Adrenal gland (tissue), 12 donors: ENCODE results near the gene MAGEC3. TPM values are rescaled to one million over a fixed set of nuclear protein-coding genes. Genes with fewer than 3 reads are reported as not detected.

Experiments
- DNase-seq, 7 donors: peaks; one replicate each; pipeline ENCODE4 v3.0.0-alpha.2; 2019 to 2020
- H3K27ac ChIP-seq, 5 donors: fragments of 200-600 bp; sonication (generic) in 4 of 5; 1 replicate in 3 of 5; 2 replicates in 2 of 5; pipeline versions ENCODE4 v1.5.1 to v1.8.0; 2016 to 2020; ENCODE audit warnings: mild to moderate bottlenecking in 1 of 5
- H3K27me3 ChIP-seq: fragments of 200-600 bp; 2 replicates; pipeline ENCODE4 v1.8.0; 2021
- H3K36me3 ChIP-seq, 2 donors: fragments of 200-600 bp; replicated peaks in 1 of 2; 1 replicate in 1 of 2; 2 replicates in 1 of 2; pipeline versions ENCODE4 v1.5.1 to v1.8.0; 2018 to 2022
- H3K4me1 ChIP-seq, 2 donors: fragments of 200-600 bp; replicated peaks in 1 of 2; 1 replicate in 1 of 2; 2 replicates in 1 of 2; pipeline versions ENCODE4 v1.5.1 to v1.8.0; 2018 to 2021
- H3K4me3 ChIP-seq, 4 donors: fragments of 200-600 bp; sonication (generic) in 3 of 4; one replicate each; pipeline ENCODE4 v1.5.1; 2016 to 2018
- H3K9me3 ChIP-seq, 3 donors: fragments of 200-600 bp; sonication (generic) in 1 of 3; replicated peaks in 1 of 3; 1 replicate in 2 of 3; 2 replicates in 1 of 3; pipeline versions ENCODE4 v1.5.1 to v1.8.0; 2016 to 2021
- CTCF ChIP-seq, 6 experiments: fragments of 450-650 bp in 4 of 6; fragments of 200-600 bp in 2 of 6; sonication (generic) in 1 of 6; IDR thresholded peaks; 1 replicate in 5 of 6; 2 replicates in 1 of 6; pipeline versions ENCODE4 v1.5.1 to v1.8.0; 2016 to 2021; ENCODE audit warnings: antibody characterized with exemption in 6 of 6, mild to moderate bottlenecking in 2 of 6, moderate library complexity in 1 of 6
- POLR2A ChIP-seq, 2 donors: fragments of 450-650 bp; IDR thresholded peaks; one replicate each; pipeline ENCODE4 v1.6.1; 2017; ENCODE audit warnings: antibody characterized with exemption in 2 of 2, mild to moderate bottlenecking in 2 of 2, moderate library complexity in 1 of 2
- WGBS, 4 donors: extraction: QIAGEN DNeasy Blood & Tissue Kit in 2 of 4; methylation state at CpG; one replicate each; pipeline versions ENCODE4 v1.1.5 to v1.1.7; 2013 to 2017; 5-methylcytosine and 5-hydroxymethylcytosine counted together
- intact Hi-C, 2 donors: fragments of 100-400 bp; cut with DNase I; formaldehyde crosslinking; loops; one replicate each; pipeline versions ENCODE4 v1.14.1 to v1.15.0; 2022 to 2023
- polyA plus RNA-seq, 3 donors: library from polyadenylated mRNA; stranded (reverse); fragments of 200-250 nt in 2 of 3; fragments of 350-450 nt in 1 of 3; fragmentation: Illumina TruSeq in 1 of 3; extraction: RNeasy Lipid Tissue Mini Kit (QIAGEN cat#74804) in 1 of 3; gene quantifications; one replicate each; pipeline ENCODE4 v1.2.3, GENCODE V29; 2013 to 2014
- total RNA-seq, 9 donors: library from RNA; depleted of rRNA in 4 of 9; stranded (reverse); fragments of >200 nt in 4 of 9; fragments of 120-200 nt in 1 of 9; fragmentation: NEBNext Ultra II Directional in 1 of 9; extraction: Animal tissue kit (Norgen Biotek cat#: 25700) in 1 of 9; gene quantifications; one replicate each; pipeline versions ENCODE4 v1.1.0 to v1.2.4, GENCODE V29; 2013 to 2023
- donor health status: healthy with polysubstance abuse.
- donor health status: Bipolar disorder and iron deficiency.
- donor health status: DM: yes; HTN: yes; CAD: no.
- donor health status: DM: no; HTN: no; CAD: no.
- donor health status: DM: no; HTN: no; CAD: no.
- donor health status: DM: yes; HTN: yes; CAD: no.

MAGEC3 gene
- total and polyA plus RNA-seq, 12 donors: 0.13 to 0.48 TPM; not detected in 10

- Histone ChIP-seq H3K4me1 (no peaks in the 10 kb centered on the region), H3K4me3 (no peak overlapping the region), H3K27me3 (no peaks in the 10 kb centered on the region), H3K36me3 (no peaks in the 10 kb centered on the region), H3K9me3 (no peaks in the 10 kb centered on the region), H3K27ac (no peak overlapping the region)
- intact Hi-C loops: no loop called here
- TF ChIP-seq POLR2A (IDR thresholded peaks at IDR 0.05) (no peak), CTCF (IDR thresholded peaks at IDR 0.05) (no peak)
- DNase-seq: no peak
- 38 to 46% (median 44%) methylated on average over 3 of the region's 3 CpGs for WGBS, 4 donors
These were observed 90.3 kb downstream of the MAGEC3 start for GRCh38 chrX:141928432-141928831.

- no peaks in the 10 kb centered on the region for H3K36me3 ChIP-seq
- no peak for DNase-seq
- intact Hi-C loops: no loop called here
- 50 to 68% (median 57%) methylated on average over 2 of the region's 2 CpGs for WGBS, 4 donors
- no peak overlapping the region for H3K27ac ChIP-seq
- H3K4me3 ChIP-seq: no peak overlapping the region
- TF ChIP-seq POLR2A (IDR thresholded peaks at IDR 0.05) (no peak), CTCF (IDR thresholded peaks at IDR 0.05) (no peak)
- no peaks in the 10 kb centered on the region for H3K27me3 ChIP-seq
- H3K4me1 ChIP-seq: no peaks in the 10 kb centered on the region
- no peaks in the 10 kb centered on the region for H3K9me3 ChIP-seq
These were observed 96.0 kb downstream of the MAGEC3 start for GRCh38 chrX:141934059-141934641.

GRCh38 chrX:141935645-141936044, 97.5 kb downstream of the MAGEC3 start:
- TF ChIP-seq POLR2A (IDR thresholded peaks at IDR 0.05) (no peak), CTCF (IDR thresholded peaks at IDR 0.05) (no peak)
- DNase-seq: no peak
- H3K27ac ChIP-seq: no peak overlapping the region
- no peaks in the 10 kb centered on the region for H3K36me3 ChIP-seq
- no peak overlapping the region for H3K4me3 ChIP-seq
- no peaks in the 10 kb centered on the region for H3K9me3 ChIP-seq
- H3K27me3 ChIP-seq: no peaks in the 10 kb centered on the region
- H3K4me1 ChIP-seq: no peaks in the 10 kb centered on the region
- 68 to 82% (median 74%) methylated on average over 2 of the region's 2 CpGs for WGBS, 4 donors
- intact Hi-C loops: no loop called here

- Histone ChIP-seq H3K27ac (no peak overlapping the region), H3K4me3 (no peak overlapping the region), H3K36me3 (no peaks in the 10 kb centered on the region), H3K27me3 (no peaks in the 10 kb centered on the region), H3K9me3 (no peaks in the 10 kb centered on the region), H3K4me1 (no peaks in the 10 kb centered on the region)
- WGBS, 4 donors: 46 to 75% (median 59%) methylated on average over 1 of the region's 1 CpG
- no peak for DNase-seq
- intact Hi-C loops: no loop called here
- TF ChIP-seq POLR2A (IDR thresholded peaks at IDR 0.05): no peak
- TF ChIP-seq CTCF (IDR thresholded peaks at IDR 0.05): no peak
These were observed 98.0 kb downstream of the MAGEC3 start for GRCh38 chrX:141936080-141936479.
